Neuron (in vitro differentiated cells): ENCODE data around the gene WAPL.
"Not testable (repeated sequence)": the region's sequence is repeated elsewhere in the genome, so short reads cannot be mapped to it uniquely, and the experiment has no call there.

ENCODE experiments used
- H2AFZ ChIP-seq: one replicate; pipeline ENCODE4 v1.6.1; 2013; ENCODE audit warnings: low read depth, mild to moderate bottlenecking, inconsistent platforms, low read length, moderate library complexity
- H3K27me3 ChIP-seq: one replicate; pipeline ENCODE4 v1.6.1; 2013; ENCODE audit warnings: low read length; ENCODE audit not compliant: insufficient read depth
- H3K36me3 ChIP-seq: one replicate; pipeline ENCODE4 v1.6.1; 2013; ENCODE audit warnings: low read length; ENCODE audit not compliant: insufficient read depth
- H3K4me1 ChIP-seq: one replicate; pipeline ENCODE4 v1.6.1; 2013; ENCODE audit warnings: low read length; ENCODE audit not compliant: insufficient read depth
- H3K4me3 ChIP-seq: 2 replicates; pipeline ENCODE4 v1.5.1; 2013; ENCODE audit warnings: mild to moderate bottlenecking, low read length, moderate library complexity
- H3K9me3 ChIP-seq: one replicate; pipeline ENCODE4 v1.6.1; 2013; ENCODE audit warnings: low read length

WAPL gene

DNA sequence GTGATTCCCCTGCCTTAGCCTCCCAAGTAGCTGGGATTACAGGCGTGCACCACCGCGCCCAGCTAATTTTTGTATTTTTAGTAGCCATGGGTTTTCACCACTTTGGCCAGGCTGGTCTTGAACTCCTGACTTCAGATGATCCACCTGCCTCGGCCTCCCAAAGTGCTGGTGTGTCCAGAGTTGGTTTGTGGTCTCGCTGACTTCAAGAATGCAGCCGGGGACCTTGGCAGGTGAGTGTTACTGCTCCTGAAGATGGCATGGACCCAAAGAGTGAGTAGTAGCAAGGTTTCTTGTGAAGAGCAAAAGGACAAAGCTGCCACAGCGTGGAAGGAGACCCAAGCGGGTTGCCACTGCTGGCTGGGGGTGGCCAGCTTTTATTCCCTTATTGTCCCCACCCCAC is 16.4 kb upstream of the WAPL start:
- not testable (repeated sequence) for H3K36me3 ChIP-seq, H3K4me3 ChIP-seq, H3K9me3 ChIP-seq, H3K4me1 ChIP-seq, H3K27me3 ChIP-seq, H2AFZ ChIP-seq

GRCh38 chr10:86536294-86536861 is 14.8 kb upstream of the WAPL start:
- H3K9me3 ChIP-seq, result peaks cover 5% of the 10 kb centered on the region
- H3K36me3 ChIP-seq, result no peaks in the 10 kb centered on the region
- no peaks in the 10 kb centered on the region for H3K4me1 ChIP-seq
- H2AFZ ChIP-seq, result no peak overlapping the region
- no peak overlapping the region for H3K4me3 ChIP-seq
- no peaks in the 10 kb centered on the region for H3K27me3 ChIP-seq

GRCh38 chr10:86535132-86535882 is 13.7 kb upstream of the WAPL start:
- no peak overlapping the region for H2AFZ ChIP-seq
- peaks cover 5% of the 10 kb centered on the region for H3K9me3 ChIP-seq
- H3K36me3 ChIP-seq, result no peaks in the 10 kb centered on the region
- no peak overlapping the region for H3K4me3 ChIP-seq
- H3K27me3 ChIP-seq, result no peaks in the 10 kb centered on the region
- H3K4me1 ChIP-seq, result no peaks in the 10 kb centered on the region

DNA sequence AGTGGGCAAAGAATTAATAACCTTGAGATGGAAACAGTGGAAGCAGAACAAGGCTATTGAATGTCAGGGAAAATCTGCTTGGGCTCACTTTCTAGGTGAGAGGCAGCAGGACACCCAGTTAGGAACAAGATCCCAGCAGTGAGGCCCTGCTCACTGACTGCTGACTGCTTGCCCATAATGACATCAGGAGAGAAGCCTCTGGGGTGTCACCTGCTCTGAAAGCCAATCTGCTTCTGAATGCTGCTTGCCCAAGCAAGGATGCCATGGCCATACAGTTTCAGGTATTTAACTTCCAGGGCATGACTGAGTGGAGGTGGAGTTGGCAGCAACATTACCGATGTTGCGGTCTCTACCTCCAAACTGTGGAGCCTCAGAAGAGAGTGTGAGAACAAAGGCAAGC is 11.7 kb upstream of the WAPL start:
- peaks cover 5% of the 10 kb centered on the region for H3K9me3 ChIP-seq
- no peaks in the 10 kb centered on the region for H3K27me3 ChIP-seq
- H3K36me3 ChIP-seq, result no peaks in the 10 kb centered on the region
- H3K4me1 ChIP-seq, result no peaks in the 10 kb centered on the region
- no peak overlapping the region for H2AFZ ChIP-seq
- H3K4me3 ChIP-seq, result no peak overlapping the region

DNA sequence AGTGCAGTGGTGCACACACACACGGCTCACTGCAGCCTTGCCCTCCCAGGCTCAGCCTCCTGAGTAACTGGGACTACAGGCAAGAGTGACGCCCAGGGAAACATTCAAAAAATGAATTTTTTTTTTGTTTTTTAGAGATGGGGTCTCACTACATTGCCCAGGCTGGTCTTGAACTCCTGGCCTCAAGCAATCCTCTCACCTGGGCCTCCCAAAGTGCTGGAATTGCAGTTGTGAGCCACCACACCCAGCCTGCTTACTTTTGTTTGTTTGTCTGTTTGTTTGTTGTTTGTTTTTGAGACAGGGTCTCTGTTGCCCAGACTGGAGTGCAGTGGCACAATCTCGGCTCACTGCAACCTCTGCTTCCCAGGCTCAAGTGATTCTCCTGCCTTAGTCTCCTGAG is 7.1 kb upstream of the WAPL start:
- H3K27me3 ChIP-seq, H2AFZ ChIP-seq, H3K9me3 ChIP-seq, H3K36me3 ChIP-seq, H3K4me3 ChIP-seq, H3K4me1 ChIP-seq: not testable (repeated sequence)

DNA sequence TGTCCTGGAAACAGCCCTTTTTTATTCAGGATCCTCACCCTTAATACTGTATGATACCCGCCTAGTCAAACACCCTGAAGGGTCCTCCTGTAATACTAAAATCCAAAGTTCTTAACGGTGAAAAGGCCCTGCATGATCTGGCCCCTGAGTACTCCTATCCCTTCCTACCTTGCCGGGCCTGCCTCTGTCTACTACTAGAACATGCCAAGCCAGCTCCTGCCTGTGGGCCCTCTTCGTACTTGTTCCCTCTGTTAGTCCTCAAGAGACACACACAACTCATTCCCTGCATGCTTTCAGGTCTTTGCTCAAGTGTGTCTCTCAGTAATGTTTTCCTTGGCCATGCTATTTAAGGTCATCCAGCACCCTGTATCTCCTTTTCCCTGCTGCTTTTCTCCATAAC is 5.0 kb upstream of the WAPL start:
- Histone ChIP-seq H3K9me3 (no peaks in the 10 kb centered on the region), H3K4me1 (peaks cover 16% of the 10 kb centered on the region), H2AFZ (no peak overlapping the region), H3K27me3 (no peaks in the 10 kb centered on the region), H3K4me3 (no peak overlapping the region), H3K36me3 (no peaks in the 10 kb centered on the region)

- H3K9me3 ChIP-seq, H3K27me3 ChIP-seq, H3K4me3 ChIP-seq, H3K36me3 ChIP-seq, H2AFZ ChIP-seq: not testable (repeated sequence)
- H3K4me1 ChIP-seq, result peaks cover 16% of the 10 kb centered on the region
Observed at GRCh38 chr10:86525713-86526112, 4.1 kb upstream of the WAPL start.

DNA sequence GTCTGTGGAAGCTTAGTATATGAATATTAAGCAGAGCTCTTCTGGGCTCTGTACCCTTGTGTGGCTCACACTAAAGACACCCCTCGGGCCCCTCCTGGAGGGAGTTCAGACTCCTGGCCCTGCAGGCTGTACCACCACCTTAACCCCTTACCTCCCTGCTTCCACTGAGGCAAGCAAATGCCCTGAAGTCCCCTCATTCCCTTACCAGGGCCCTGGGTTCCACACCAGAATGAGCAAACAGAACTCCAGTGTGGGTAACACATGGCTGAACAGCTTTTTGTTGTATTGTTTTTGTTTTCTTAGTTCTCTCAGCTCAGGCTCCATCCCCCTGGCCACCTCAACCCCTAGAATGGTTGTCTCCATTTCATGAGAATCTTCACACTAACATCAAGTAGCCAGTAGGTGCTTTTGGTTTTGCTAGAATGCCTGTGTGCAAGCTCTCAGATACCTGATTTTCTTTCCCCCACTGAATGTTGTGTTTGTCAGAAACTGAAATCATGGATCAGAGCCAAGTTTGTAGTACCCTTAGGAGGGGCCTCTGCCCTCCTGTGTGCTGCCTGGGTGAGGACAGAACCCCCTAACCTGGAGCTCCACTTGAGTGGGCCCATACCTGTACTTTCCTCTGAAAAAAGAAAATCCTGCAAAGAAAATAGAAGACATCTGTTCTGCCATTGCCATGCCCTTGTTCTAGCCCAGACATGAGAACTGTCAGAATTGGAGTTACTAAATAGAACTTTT is 2.8 kb upstream of the WAPL start:
- Histone ChIP-seq H3K36me3 (no peaks in the 10 kb centered on the region), H3K9me3 (no peaks in the 10 kb centered on the region), H2AFZ (no peak overlapping the region), H3K4me3 (no peak overlapping the region), H3K27me3 (no peaks in the 10 kb centered on the region), H3K4me1 (peaks cover 27% of the 10 kb centered on the region)

- peaks cover 4% of the 10 kb centered on the region for H3K36me3 ChIP-seq
- H3K27me3 ChIP-seq, result no peaks in the 10 kb centered on the region
- H3K4me1 ChIP-seq, result peaks cover 30% of the 10 kb centered on the region
- H2AFZ ChIP-seq, result no peak overlapping the region
- H3K4me3 ChIP-seq, result no peak overlapping the region
- no peaks in the 10 kb centered on the region for H3K9me3 ChIP-seq
Observed at GRCh38 chr10:86523348-86523747, 1.8 kb upstream of the WAPL start.

DNA sequence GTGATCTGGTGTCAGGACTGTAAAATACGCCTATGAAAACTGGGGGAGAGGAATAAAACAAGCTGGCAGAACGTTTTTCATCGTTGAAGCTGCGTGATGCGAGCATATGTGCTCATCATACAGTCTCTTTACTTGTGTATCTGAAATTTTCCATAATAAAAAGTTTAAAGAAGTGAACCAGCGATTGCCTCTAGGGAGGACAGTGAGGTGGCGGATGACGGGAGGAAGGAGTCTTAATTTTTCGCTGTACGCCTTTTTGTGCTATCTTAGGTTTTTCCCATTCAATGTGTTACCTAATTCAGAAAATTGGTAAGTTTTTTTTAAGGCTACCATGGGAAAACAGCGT is 891 bp upstream of the WAPL start:
- Histone ChIP-seq H2AFZ (peak overlapping the region; percentile 97), H3K27me3 (no peaks in the 10 kb centered on the region), H3K4me1 (peaks cover 30% of the 10 kb centered on the region), H3K36me3 (peaks cover 10% of the 10 kb centered on the region), H3K9me3 (no peaks in the 10 kb centered on the region), H3K4me3 (peak overlapping the region; percentile 98)

- no peaks in the 10 kb centered on the region for H3K9me3 ChIP-seq
- H3K27me3 ChIP-seq, result no peaks in the 10 kb centered on the region
- peaks cover 19% of the 10 kb centered on the region for H3K36me3 ChIP-seq
- peak overlapping the region; percentile 98 for H3K4me3 ChIP-seq
- peak overlapping the region; percentile 97 for H2AFZ ChIP-seq
- peaks cover 30% of the 10 kb centered on the region for H3K4me1 ChIP-seq
Observed at GRCh38 chr10:86520871-86521677, 518 bp downstream of the WAPL start.

GRCh38 chr10:86518781-86519180 is 2.8 kb downstream of the WAPL start:
- Histone ChIP-seq H3K27me3 (no peaks in the 10 kb centered on the region), H3K4me3 (no peak overlapping the region)

GRCh38 chr10:86512137-86512536 is 9.5 kb downstream of the WAPL start:
- Histone ChIP-seq H2AFZ (no peak overlapping the region), H3K4me3 (no peak overlapping the region), H3K4me1 (no peaks in the 10 kb centered on the region), H3K36me3 (peaks cover 58% of the 10 kb centered on the region), H3K9me3 (peaks cover 2% of the 10 kb centered on the region), H3K27me3 (no peaks in the 10 kb centered on the region)

More at GRCh38 chr10:86518781-86519180, 2.8 kb downstream of the WAPL start:
- Histone ChIP-seq H2AFZ (no peak overlapping the region), H3K9me3 (no peaks in the 10 kb centered on the region), H3K36me3 (peaks cover 40% of the 10 kb centered on the region), H3K4me1 (peaks cover 30% of the 10 kb centered on the region)
